T-cell (primary cell): Measurements from ENCODE around the gene SERF2. TPM values are rescaled to one million over a fixed set of nuclear protein-coding genes. Genes with fewer than 3 reads are reported as not detected.

ENCODE experiments used
- ATAC-seq, 4 experiments: fragments of 200-7000 bp in 3 of 4; fragments of 150-1000 bp in 1 of 4; cut with Tn5 transposase; replicated peaks in 1 of 4; 1 replicate in 3 of 4; 2 replicates in 1 of 4; pipeline ENCODE4 v1.10.0; 2021; ENCODE audit warnings: moderate library complexity in 3 of 4, mild to moderate bottlenecking in 2 of 4, moderate number of reproducible peaks in 1 of 4
- CTCF ChIA-PET, 2 donors: fragments of 300-600 bp; sonication (Branson Sonifier 250); formaldehyde crosslinking; loops; one replicate each; lab custom pipeline; 2022; ENCODE audit warnings: antibody characterized with exemption in 2 of 2; lab: Charles Lee
- POLR2A ChIA-PET, 2 donors: fragments of 300-600 bp; sonication (Branson Sonifier 250); formaldehyde crosslinking; loops; one replicate each; lab custom pipeline; 2022; ENCODE audit warnings: antibody characterized with exemption in 2 of 2; lab: Charles Lee
- DNase-seq, 35 experiments: peaks; one replicate each; pipeline versions ENCODE4 v3.0.0 to v3.0.0-alpha.2; 2013 to 2023
- H3K27ac ChIP-seq: one replicate; pipeline ENCODE4 v1.5.1; 2013; ENCODE audit warnings: low read length
- H3K27me3 ChIP-seq, 2 experiments: replicated peaks in 1 of 2; 1 replicate in 1 of 2; 2 replicates in 1 of 2; pipeline versions ENCODE4 v1.6.1 to v1.7.0; 2013; ENCODE audit warnings: low read length in 1 of 2, mixed read lengths in 1 of 2; ENCODE audit not compliant: control insufficient read depth in 2 of 2, insufficient read depth in 2 of 2; ENCODE audit errors: extremely low read depth in 1 of 2
- H3K36me3 ChIP-seq, 2 donors: 1 replicate in 1 of 2; 2 replicates in 1 of 2; pipeline versions ENCODE4 v1.6.1 to v1.7.0; 2013; ENCODE audit warnings: low read length in 1 of 2; ENCODE audit not compliant: control insufficient read depth in 2 of 2, insufficient read depth in 1 of 2; ENCODE audit errors: extremely low read depth in 1 of 2
- H3K4me1 ChIP-seq, 2 experiments: 1 replicate in 1 of 2; 2 replicates in 1 of 2; pipeline versions ENCODE4 v1.6.1 to v1.7.0; 2013; ENCODE audit warnings: low read length in 2 of 2, mixed read lengths in 1 of 2; ENCODE audit not compliant: insufficient read depth in 2 of 2, control insufficient read depth in 1 of 2; ENCODE audit errors: extremely low read depth in 1 of 2
- H3K4me3 ChIP-seq, 2 donors: 1 replicate in 1 of 2; 2 replicates in 1 of 2; pipeline versions ENCODE4 v1.5.1 to v1.7.0; 2013; ENCODE audit warnings: mild to moderate bottlenecking in 2 of 2, low read length in 1 of 2, moderate library complexity in 1 of 2; ENCODE audit not compliant: control insufficient read depth in 1 of 2; ENCODE audit errors: extremely low read depth in 1 of 2
- H3K9me3 ChIP-seq: 2 replicates; pipeline ENCODE4 v1.7.0; 2013
- H3K27ac Mint-ChIP-seq, 2 donors: one replicate each; pipeline ENCODE4 v1.8.0; 2020 to 2021; ENCODE audit warnings: mild to moderate bottlenecking in 2 of 2, mixed read lengths in 2 of 2
- H3K27me3 Mint-ChIP-seq, 2 donors: one replicate each; pipeline ENCODE4 v1.8.0; 2021 to 2022; ENCODE audit warnings: mixed read lengths in 2 of 2
- H3K36me3 Mint-ChIP-seq: one replicate; pipeline ENCODE4 v1.8.0; 2021; ENCODE audit warnings: mixed read lengths
- H3K4me1 Mint-ChIP-seq, 3 donors: one replicate each; pipeline ENCODE4 v1.8.0; 2020 to 2022; ENCODE audit warnings: mixed read lengths in 3 of 3, mild to moderate bottlenecking in 1 of 3
- H3K4me3 Mint-ChIP-seq, 3 donors: one replicate each; pipeline ENCODE4 v1.8.0; 2020 to 2022; ENCODE audit warnings: mild to moderate bottlenecking in 3 of 3, mixed read lengths in 3 of 3, moderate library complexity in 3 of 3
- H3K9me3 Mint-ChIP-seq, 3 donors: one replicate each; pipeline ENCODE4 v1.8.0; 2020 to 2022; ENCODE audit warnings: mixed read lengths in 3 of 3
- WGBS: methylation state at CpG from one replicate; pipeline ENCODE4 v1.1.5; 2013; ENCODE audit warnings: missing lambda C conversion rate; ENCODE audit not compliant: insufficient coverage; 5-methylcytosine and 5-hydroxymethylcytosine counted together
- total RNA-seq, 35 experiments: library from RNA in 6 of 35; stranded (reverse) in 6 of 35; fragments of 120-200 nt in 1 of 35; gene quantifications; one replicate each; pipeline versions ENCODE4 v1.2.1 to v1.2.4 and lab custom pipeline; 2013 to 2026

SERF2 gene
- total RNA-seq, 5 donors from 2014 or later (not counting 1 experiment from before 2014, with no cell fraction given): 397 to 586 (median 532) TPM

DNA sequence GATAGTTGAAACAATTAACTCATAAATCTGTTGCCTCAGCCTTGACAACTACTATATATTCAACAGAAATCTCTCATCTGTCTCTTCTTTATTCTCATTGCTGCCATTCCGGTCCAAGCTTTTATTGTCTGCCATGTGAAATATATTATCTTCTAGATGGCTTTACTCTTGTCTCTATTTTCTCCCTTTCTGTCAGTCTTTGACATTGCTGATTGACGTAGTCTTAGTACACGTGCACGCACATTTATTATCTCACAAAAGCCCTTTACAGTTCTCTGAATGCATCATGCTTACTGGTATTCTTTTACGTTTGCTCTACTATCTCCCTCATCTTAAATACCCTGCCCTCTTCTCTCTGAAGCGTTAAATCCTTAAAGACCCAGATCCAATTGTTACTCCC, 40.2 kb upstream of the SERF2 start:
- no peak for DNase-seq
- Mint-ChIP-seq H3K27ac (peak overlapping the region; percentile 36 to 50), H3K4me1 (peaks cover 58 to 72% (median 66%) of the 10 kb centered on the region in 3 donors), H3K4me3 (peak overlapping the region; percentile 1 to 91 (median 45)), H3K36me3 (peaks cover 15% of the 10 kb centered on the region), H3K27me3 (no peaks in the 10 kb centered on the region), H3K9me3 (no peaks in the 10 kb centered on the region)
- WGBS: 100% methylated on average over 3 of the region's 6 CpGs
- Histone ChIP-seq H3K4me1 (peaks cover 21 to 47% of the 10 kb centered on the region in 2 experiments), H3K27me3 (no peaks in the 10 kb centered on the region), H3K27ac (no peak overlapping the region), H3K9me3 (no peaks in the 10 kb centered on the region), H3K36me3 (peaks cover 2 to 49% of the 10 kb centered on the region in 2 donors), H3K4me3 (no peak overlapping the region)
- ChIA-PET CTCF (no interaction called here), POLR2A (interaction anchor here in 1 of 2 donors (0.8 kb wide), 1 partner anchor 43 kb away, joined by 3 read pairs; no protein-coding TSS in a partner anchor)
- ATAC-seq: no peak

DNA sequence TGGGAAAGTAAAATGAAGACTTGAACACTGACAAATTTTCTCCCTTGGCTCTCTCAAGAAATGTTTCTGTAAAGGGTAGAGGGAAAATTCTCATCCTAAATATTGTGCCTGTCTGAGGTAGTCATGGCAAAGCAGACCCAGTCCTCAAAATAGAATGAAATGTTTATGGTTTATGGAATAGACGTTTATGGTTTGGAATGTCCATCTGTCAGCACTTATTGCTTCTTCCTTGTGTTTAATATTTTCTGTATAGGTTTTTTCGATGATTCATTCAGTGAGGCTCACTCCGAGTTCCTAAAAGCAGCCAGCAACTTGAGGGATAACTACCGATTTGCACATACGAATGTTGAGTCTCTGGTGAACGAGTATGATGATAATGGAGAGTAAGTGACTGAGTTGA, 29.3 kb upstream of the SERF2 start:
- peaks cover 0 to 7% (median 3%) of the 10 kb centered on the region in 3 donors for H3K4me1 Mint-ChIP-seq
- CTCF ChIA-PET: no interaction called here
- Histone ChIP-seq H3K4me1 (no peaks in the 10 kb centered on the region), H3K9me3 (no peaks in the 10 kb centered on the region), H3K27ac (no peak overlapping the region), H3K36me3 (peaks cover 5 to 93% of the 10 kb centered on the region in 2 donors), H3K27me3 (no peaks in the 10 kb centered on the region), H3K4me3 (no peak overlapping the region)
- POLR2A ChIA-PET: no interaction called here
- no peaks in the 10 kb centered on the region for H3K27me3 Mint-ChIP-seq
- DNase-seq (no peak), ATAC-seq (no peak)
- whole genome bisulfite sequencing: 93% methylated on average over 4 of the region's 6 CpGs
- H3K4me3 Mint-ChIP-seq: no peak overlapping the region
- no peaks in the 10 kb centered on the region for H3K9me3 Mint-ChIP-seq
- peaks cover 45% of the 10 kb centered on the region for H3K36me3 Mint-ChIP-seq
- peak overlapping the region in 1 of 2 donors; percentile 31 for H3K27ac Mint-ChIP-seq

GRCh38 chr15:43763819-43764446, 28.2 kb upstream of the SERF2 start:
- no peaks in the 10 kb centered on the region for H3K9me3 Mint-ChIP-seq
- POLR2A ChIA-PET: no interaction called here

GRCh38 chr15:43769584-43770228, 22.4 kb upstream of the SERF2 start:
- Histone ChIP-seq H3K27me3 (no peaks in the 10 kb centered on the region), H3K36me3 (peaks cover 4 to 82% of the 10 kb centered on the region in 2 donors), H3K4me1 (no peaks in the 10 kb centered on the region), H3K9me3 (no peaks in the 10 kb centered on the region), H3K27ac (no peak overlapping the region), H3K4me3 (no peak overlapping the region)
- Mint-ChIP-seq H3K36me3 (peaks cover 46% of the 10 kb centered on the region), H3K4me1 (peaks cover 0 to 5% (median 4%) of the 10 kb centered on the region in 3 donors), H3K27me3 (no peaks in the 10 kb centered on the region), H3K9me3 (no peaks in the 10 kb centered on the region), H3K27ac (no peak overlapping the region), H3K4me3 (no peak overlapping the region)
- ChIA-PET CTCF (interaction anchor here in 1 of 2 donors (0.8 kb wide), 1 partner anchor 13 kb away, joined by 6 read pairs; no protein-coding TSS in a partner anchor), POLR2A (interaction anchor here in 1 of 2 donors (0.5 kb wide), 1 partner anchor 23 kb away, joined by 5 read pairs; no protein-coding TSS in a partner anchor)
- DNase-seq: peak in 29 of 35 experiments; percentile 15 to 78 (median 53)
- no CpG with 5 or more reads among the region's 5 CpGs for WGBS
- ATAC-seq: peak; percentile 72 to 81 (median 78)

More at GRCh38 chr15:43763819-43764446, 28.2 kb upstream of the SERF2 start:
- no peak overlapping the region for H3K27ac ChIP-seq
- H3K27me3 ChIP-seq: no peaks in the 10 kb centered on the region
- H3K9me3 ChIP-seq: no peaks in the 10 kb centered on the region
- CTCF ChIA-PET: interaction anchor here in 1 of 2 donors (1.6 kb wide), 1 partner anchor 13 kb away, joined by 3 read pairs; the partner anchor contains the start of gene ELL3
- ATAC-seq (no peak), DNase-seq (no peak)
- peaks cover 54% of the 10 kb centered on the region for H3K36me3 Mint-ChIP-seq
- no peak overlapping the region for H3K4me3 ChIP-seq
- H3K36me3 ChIP-seq: peaks cover 5 to 93% of the 10 kb centered on the region in 2 donors
- H3K27me3 Mint-ChIP-seq: no peaks in the 10 kb centered on the region
- peaks cover 0 to 7% (median 3%) of the 10 kb centered on the region in 3 donors for H3K4me1 Mint-ChIP-seq
- no peaks in the 10 kb centered on the region for H3K4me1 ChIP-seq
- no CpG with 5 or more reads among the region's 2 CpGs for WGBS
- H3K4me3 Mint-ChIP-seq: no peak overlapping the region
- no peak overlapping the region for H3K27ac Mint-ChIP-seq

DNA sequence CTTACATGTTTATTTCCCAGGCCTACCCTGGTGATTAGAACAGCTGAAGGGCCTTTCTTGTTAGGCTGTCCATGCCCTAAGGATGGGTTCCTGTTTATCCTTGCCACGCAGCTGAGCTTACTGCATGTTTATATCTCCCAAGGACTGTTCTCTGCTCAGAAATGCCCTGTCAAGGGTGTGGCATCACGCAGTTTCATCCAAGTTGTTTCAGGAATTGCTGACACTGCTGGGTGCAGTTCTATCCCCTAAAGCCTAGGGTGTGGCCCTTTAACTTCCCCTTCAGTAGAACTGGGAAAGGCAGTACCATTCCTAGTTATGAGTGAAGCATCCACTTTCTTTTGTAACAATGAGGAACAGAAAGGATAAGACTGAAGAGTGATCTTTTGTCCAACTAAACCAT, 20.3 kb upstream of the SERF2 start:
- H3K27ac ChIP-seq: no peak overlapping the region
- Mint-ChIP-seq H3K36me3 (peaks cover 32% of the 10 kb centered on the region), H3K27ac (peak overlapping the region; percentile 34 to 59), H3K4me1 (peaks cover 6 to 13% (median 9%) of the 10 kb centered on the region in 3 donors), H3K27me3 (no peaks in the 10 kb centered on the region), H3K4me3 (no peak overlapping the region), H3K9me3 (no peaks in the 10 kb centered on the region)
- 91% methylated on average over 1 of the region's 2 CpGs for WGBS
- no peak overlapping the region for H3K4me3 ChIP-seq
- DNase-seq: no peak
- peaks cover 0 to 60% of the 10 kb centered on the region in 2 donors for H3K36me3 ChIP-seq
- ChIA-PET CTCF (no interaction called here), POLR2A (no interaction called here)
- no peaks in the 10 kb centered on the region for H3K9me3 ChIP-seq
- H3K27me3 ChIP-seq: no peaks in the 10 kb centered on the region
- no peak for ATAC-seq
- peaks cover 0 to 11% of the 10 kb centered on the region in 2 experiments for H3K4me1 ChIP-seq

- DNase-seq (no peak), ATAC-seq (no peak)
- Histone ChIP-seq H3K36me3 (peaks cover 0 to 54% of the 10 kb centered on the region in 2 donors), H3K27me3 (no peaks in the 10 kb centered on the region), H3K9me3 (no peaks in the 10 kb centered on the region), H3K4me3 (no peak overlapping the region), H3K27ac (no peak overlapping the region), H3K4me1 (peaks cover 3 to 14% of the 10 kb centered on the region in 2 experiments)
- ChIA-PET CTCF (no interaction called here), POLR2A (no interaction called here)
- Mint-ChIP-seq H3K27me3 (no peaks in the 10 kb centered on the region), H3K36me3 (peaks cover 32% of the 10 kb centered on the region), H3K4me1 (peaks cover 12 to 20% (median 13%) of the 10 kb centered on the region in 3 donors), H3K27ac (no peak overlapping the region), H3K4me3 (no peak overlapping the region), H3K9me3 (no peaks in the 10 kb centered on the region)
Measured at GRCh38 chr15:43772624-43773023, 19.5 kb upstream of the SERF2 start.
